Activated naive CD8-positive, alpha-beta T cell (primary cell): ENCODE data around the gene PIGA.
"Not testable (repeated sequence)": the region's sequence is repeated elsewhere in the genome, so short reads cannot be mapped to it uniquely, and the experiment has no call there.

ENCODE experiments used
- H3K27ac Mint-ChIP-seq: one replicate; pipeline ENCODE4 v1.8.0; 2021; ENCODE audit warnings: mixed read lengths
- H3K27me3 Mint-ChIP-seq: one replicate; pipeline ENCODE4 v1.8.0; 2021; ENCODE audit warnings: mixed read lengths
- H3K36me3 Mint-ChIP-seq: one replicate; pipeline ENCODE4 v1.8.0; 2021; ENCODE audit warnings: mixed read lengths
- H3K4me1 Mint-ChIP-seq: one replicate; pipeline ENCODE4 v1.8.0; 2021; ENCODE audit warnings: low read depth, mixed read lengths
- H3K4me3 Mint-ChIP-seq: one replicate; pipeline ENCODE4 v1.8.0; 2021; ENCODE audit warnings: mild to moderate bottlenecking, mixed read lengths
- H3K9me3 Mint-ChIP-seq: one replicate; pipeline ENCODE4 v1.8.0; 2021; ENCODE audit warnings: low read depth, mixed read lengths

Gene PIGA

GRCh38 chrX:15340867-15341266, 5.5 kb upstream of the PIGA start:
- Mint-ChIP-seq H3K27me3 (peaks cover 2% of the 10 kb centered on the region), H3K4me1 (peaks cover 5% of the 10 kb centered on the region), H3K27ac (no peak overlapping the region), H3K4me3 (no peak overlapping the region), H3K9me3 (no peaks in the 10 kb centered on the region), H3K36me3 (no peaks in the 10 kb centered on the region)

GRCh38 chrX:15336023-15336413, 695 bp upstream of the PIGA start:
- Mint-ChIP-seq H3K27ac (peak overlapping the region; percentile 75), H3K36me3 (no peaks in the 10 kb centered on the region), H3K4me3 (peak overlapping the region; percentile 91), H3K4me1 (peaks cover 12% of the 10 kb centered on the region), H3K9me3 (no peaks in the 10 kb centered on the region), H3K27me3 (peaks cover 2% of the 10 kb centered on the region)

GRCh38 chrX:15334561-15334960, 762 bp downstream of the PIGA start:
- Mint-ChIP-seq H3K4me1 (peaks cover 12% of the 10 kb centered on the region), H3K9me3 (no peaks in the 10 kb centered on the region), H3K27me3 (no peaks in the 10 kb centered on the region), H3K4me3 (peak overlapping the region; percentile 91), H3K27ac (peak overlapping the region; percentile 75), H3K36me3 (no peaks in the 10 kb centered on the region)

GRCh38 chrX:15328821-15329220, 6.5 kb downstream of the PIGA start:
- Mint-ChIP-seq H3K27me3 (no peaks in the 10 kb centered on the region), H3K27ac (no peak overlapping the region), H3K9me3 (no peaks in the 10 kb centered on the region), H3K4me1 (peaks cover 3% of the 10 kb centered on the region), H3K4me3 (no peak overlapping the region), H3K36me3 (no peaks in the 10 kb centered on the region)

GRCh38 chrX:15328131-15328530, 7.2 kb downstream of the PIGA start:
- Mint-ChIP-seq H3K27ac (no peak overlapping the region), H3K4me1 (peaks cover 3% of the 10 kb centered on the region), H3K9me3 (no peaks in the 10 kb centered on the region), H3K36me3 (no peaks in the 10 kb centered on the region), H3K4me3 (no peak overlapping the region), H3K27me3 (no peaks in the 10 kb centered on the region)

GRCh38 chrX:15322472-15322871, 12.9 kb downstream of the PIGA start:
- Mint-ChIP-seq H3K27me3 (no peaks in the 10 kb centered on the region), H3K27ac (no peak overlapping the region)

GRCh38 chrX:15322072-15322471, 13.3 kb downstream of the PIGA start:
- H3K27me3 Mint-ChIP-seq, result no peaks in the 10 kb centered on the region
- H3K4me3 Mint-ChIP-seq, result no peak overlapping the region
- no peaks in the 10 kb centered on the region for H3K9me3 Mint-ChIP-seq
- H3K36me3 Mint-ChIP-seq, result peaks cover 6% of the 10 kb centered on the region
- no peak overlapping the region for H3K27ac Mint-ChIP-seq
- no peaks in the 10 kb centered on the region for H3K4me1 Mint-ChIP-seq

More at GRCh38 chrX:15322472-15322871, 12.9 kb downstream of the PIGA start:
- Mint-ChIP-seq H3K4me3 (no peak overlapping the region), H3K4me1 (no peaks in the 10 kb centered on the region), H3K9me3 (no peaks in the 10 kb centered on the region), H3K36me3 (peaks cover 6% of the 10 kb centered on the region)

- Mint-ChIP-seq H3K4me3 (no peak overlapping the region), H3K27ac (no peak overlapping the region), H3K4me1 (no peaks in the 10 kb centered on the region), H3K9me3 (no peaks in the 10 kb centered on the region), H3K36me3 (peaks cover 6% of the 10 kb centered on the region), H3K27me3 (no peaks in the 10 kb centered on the region)
Measured at GRCh38 chrX:15321447-15321846, 13.9 kb downstream of the PIGA start.

GRCh38 chrX:15320297-15320696, 15.0 kb downstream of the PIGA start:
- Mint-ChIP-seq H3K36me3 (peaks cover 6% of the 10 kb centered on the region), H3K4me3 (no peak overlapping the region), H3K27ac (no peak overlapping the region), H3K9me3 (no peaks in the 10 kb centered on the region), H3K4me1 (no peaks in the 10 kb centered on the region), H3K27me3 (no peaks in the 10 kb centered on the region)

GRCh38 chrX:15319075-15319474, 16.2 kb downstream of the PIGA start:
- peaks cover 6% of the 10 kb centered on the region for H3K36me3 Mint-ChIP-seq
- no peak overlapping the region for H3K27ac Mint-ChIP-seq
- no peaks in the 10 kb centered on the region for H3K9me3 Mint-ChIP-seq
- no peaks in the 10 kb centered on the region for H3K27me3 Mint-ChIP-seq
- no peaks in the 10 kb centered on the region for H3K4me1 Mint-ChIP-seq
- H3K4me3 Mint-ChIP-seq, result no peak overlapping the region

GRCh38 chrX:15315509-15315908, 19.8 kb downstream of the PIGA start, which contains the start of gene ASB11:
Gene ASB11 (minus strand): TSS chrX:15315640. CDS start chrX:15315605, 35 bp downstream.
- Mint-ChIP-seq H3K4me3 (no peak within 1 kb of the TSS), H3K36me3 (peaks cover 6% of the 10 kb centered on the region), H3K9me3 (no peaks in the 10 kb centered on the region), H3K4me1 (no peaks in the 10 kb centered on the region), H3K27me3 (no peaks in the 10 kb centered on the region), H3K27ac (no peak within 1 kb of the TSS)

GRCh38 chrX:15314472-15314871, 20.9 kb downstream of the PIGA start:
- H3K4me3 Mint-ChIP-seq, result no peak overlapping the region
- no peak overlapping the region for H3K27ac Mint-ChIP-seq
- no peaks in the 10 kb centered on the region for H3K27me3 Mint-ChIP-seq
- H3K4me1 Mint-ChIP-seq, result no peaks in the 10 kb centered on the region
- peaks cover 4% of the 10 kb centered on the region for H3K36me3 Mint-ChIP-seq
- no peaks in the 10 kb centered on the region for H3K9me3 Mint-ChIP-seq

- H3K27ac Mint-ChIP-seq, result no peak overlapping the region
- no peaks in the 10 kb centered on the region for H3K36me3 Mint-ChIP-seq
- no peaks in the 10 kb centered on the region for H3K27me3 Mint-ChIP-seq
- H3K4me3 Mint-ChIP-seq, result no peak overlapping the region
- H3K4me1 Mint-ChIP-seq, result no peaks in the 10 kb centered on the region
- H3K9me3 Mint-ChIP-seq, result no peaks in the 10 kb centered on the region
Measured at GRCh38 chrX:15311119-15311518, 24.2 kb downstream of the PIGA start.

GRCh38 chrX:15310117-15310516, 25.2 kb downstream of the PIGA start:
- Mint-ChIP-seq H3K27me3 (no peaks in the 10 kb centered on the region), H3K9me3 (no peaks in the 10 kb centered on the region), H3K4me1 (no peaks in the 10 kb centered on the region), H3K4me3 (no peak overlapping the region), H3K27ac (no peak overlapping the region), H3K36me3 (no peaks in the 10 kb centered on the region)

GRCh38 chrX:15305899-15306298, 29.4 kb downstream of the PIGA start:
- H3K27ac Mint-ChIP-seq, H3K4me1 Mint-ChIP-seq, H3K9me3 Mint-ChIP-seq, H3K36me3 Mint-ChIP-seq, H3K4me3 Mint-ChIP-seq, H3K27me3 Mint-ChIP-seq: not testable (repeated sequence)

- Mint-ChIP-seq H3K4me1 (peaks cover 1% of the 10 kb centered on the region), H3K27me3 (no peaks in the 10 kb centered on the region), H3K36me3 (no peaks in the 10 kb centered on the region), H3K9me3 (no peaks in the 10 kb centered on the region), H3K4me3 (no peak overlapping the region), H3K27ac (no peak overlapping the region)
Measured at GRCh38 chrX:15301924-15302323, 33.4 kb downstream of the PIGA start.
